Type B pancreatic cell (in vitro differentiated cells): ENCODE measurements around the gene RPL31. TPM values are rescaled to one million over a fixed set of nuclear protein-coding genes. Genes with fewer than 3 reads are reported as not detected.

Experiments used
- DNase-seq: peaks from one replicate; pipeline ENCODE4 v3.0.0; 2021; ENCODE audit warnings: mixed read lengths; ENCODE audit not compliant: unreplicated experiment; ENCODE audit errors: extremely low spot score
- H3K27ac Mint-ChIP-seq: 2 replicates; pipeline ENCODE4 v1.8.0; 2021; ENCODE audit warnings: mild to moderate bottlenecking, mixed read lengths
- H3K27me3 Mint-ChIP-seq: 2 replicates; pipeline ENCODE4 v1.8.0; 2021; ENCODE audit warnings: mixed read lengths
- H3K36me3 Mint-ChIP-seq: 2 replicates; pipeline ENCODE4 v1.8.0; 2021; ENCODE audit warnings: mixed read lengths
- H3K4me1 Mint-ChIP-seq: one replicate; pipeline ENCODE4 v1.8.0; 2021; ENCODE audit warnings: mixed read lengths; ENCODE audit not compliant: unreplicated experiment
- H3K4me3 Mint-ChIP-seq: 2 replicates; pipeline ENCODE4 v1.8.0; 2021; ENCODE audit warnings: mild to moderate bottlenecking, mixed read lengths
- H3K9me3 Mint-ChIP-seq: 2 replicates; pipeline ENCODE4 v1.8.0; 2021; ENCODE audit warnings: mixed read lengths
- CTCF ChIP-seq: fragments of 200-600 bp; sonication (generic); conservative IDR thresholded peaks from 2 replicates; pipeline ENCODE4 v1.5.0; 2021; ENCODE audit warnings: antibody characterized with exemption, mild to moderate bottlenecking
- total RNA-seq: library from RNA; stranded (reverse); gene quantifications from 2 replicates; pipeline ENCODE4 v1.2.1, GENCODE V29; 2021; ENCODE audit warnings: low replicate concordance

RPL31 gene
- total RNA-seq, 1 donor from 2014 or later, result 1,718 TPM

GRCh38 chr2:100984892-100985307 is 17.2 kb upstream of the RPL31 start:
- H3K27ac Mint-ChIP-seq, result peak overlapping the region; percentile 5
- peaks cover 4% of the 10 kb centered on the region for H3K36me3 Mint-ChIP-seq
- no peaks in the 10 kb centered on the region for H3K9me3 Mint-ChIP-seq
- peaks cover 9% of the 10 kb centered on the region for H3K27me3 Mint-ChIP-seq
- no peak overlapping the region for H3K4me3 Mint-ChIP-seq
- H3K4me1 Mint-ChIP-seq, result peaks cover 13% of the 10 kb centered on the region
- DNase-seq, result no peak
- TF ChIP-seq CTCF, result peak; percentile 97

GRCh38 chr2:100986157-100986556 is 15.9 kb upstream of the RPL31 start:
- Mint-ChIP-seq H3K4me1 (peaks cover 8% of the 10 kb centered on the region), H3K36me3 (peaks cover 4% of the 10 kb centered on the region), H3K27me3 (peaks cover 7% of the 10 kb centered on the region), H3K4me3 (no peak overlapping the region), H3K9me3 (no peaks in the 10 kb centered on the region), H3K27ac (no peak overlapping the region)
- DNase-seq, result no peak
- TF ChIP-seq CTCF, result no peak

GRCh38 chr2:100987536-100987935 is 14.6 kb upstream of the RPL31 start:
- peaks cover 4% of the 10 kb centered on the region for H3K36me3 Mint-ChIP-seq
- H3K4me3 Mint-ChIP-seq, result no peak overlapping the region
- no peak for DNase-seq
- TF ChIP-seq CTCF, result no peak
- no peaks in the 10 kb centered on the region for H3K9me3 Mint-ChIP-seq
- peaks cover 5% of the 10 kb centered on the region for H3K4me1 Mint-ChIP-seq
- no peak overlapping the region for H3K27ac Mint-ChIP-seq
- H3K27me3 Mint-ChIP-seq, result peaks cover 7% of the 10 kb centered on the region

DNA sequence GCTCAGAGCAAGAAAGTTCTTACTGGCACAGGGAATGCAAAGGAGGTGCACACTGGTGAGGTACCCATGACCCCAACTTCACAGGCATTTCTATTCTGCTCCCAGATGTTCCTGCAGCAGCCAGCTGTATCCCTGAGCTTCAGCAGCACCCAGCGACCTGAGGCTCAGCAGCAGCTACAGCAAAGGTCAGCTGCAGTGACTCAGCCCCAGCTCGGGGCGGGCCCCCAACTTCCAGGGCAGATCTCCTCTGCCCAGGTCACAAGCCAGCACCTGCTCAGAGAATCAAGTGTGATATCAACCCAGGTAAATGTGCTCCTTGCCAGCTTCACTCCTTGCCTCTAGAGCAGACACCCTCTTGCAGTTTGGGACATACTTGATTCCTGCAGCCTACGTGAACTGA is 14.1 kb upstream of the RPL31 start:
- H3K27me3 Mint-ChIP-seq, result peaks cover 7% of the 10 kb centered on the region
- no peaks in the 10 kb centered on the region for H3K9me3 Mint-ChIP-seq
- H3K36me3 Mint-ChIP-seq, result peaks cover 4% of the 10 kb centered on the region
- H3K27ac Mint-ChIP-seq, result no peak overlapping the region
- no peak overlapping the region for H3K4me3 Mint-ChIP-seq
- DNase-seq, result no peak
- peaks cover 5% of the 10 kb centered on the region for H3K4me1 Mint-ChIP-seq
- no peak for TF ChIP-seq CTCF

- Mint-ChIP-seq H3K36me3 (peaks cover 4% of the 10 kb centered on the region), H3K27me3 (peaks cover 7% of the 10 kb centered on the region), H3K9me3 (no peaks in the 10 kb centered on the region), H3K4me1 (peaks cover 5% of the 10 kb centered on the region), H3K4me3 (no peak overlapping the region), H3K27ac (no peak overlapping the region)
- no peak for TF ChIP-seq CTCF
- no peak for DNase-seq
Measured at GRCh38 chr2:100988630-100989417, 13.3 kb upstream of the RPL31 start.
